LNCAP (cell line): ENCODE data around the gene OPRL1.

Source experiments
- CTCF ChIP-seq: fragments of 450-650 bp; IDR thresholded peaks from 2 replicates; pipeline ENCODE4 v1.5.1; 2017; ENCODE audit warnings: mild to moderate bottlenecking

The OPRL1 gene

DNA sequence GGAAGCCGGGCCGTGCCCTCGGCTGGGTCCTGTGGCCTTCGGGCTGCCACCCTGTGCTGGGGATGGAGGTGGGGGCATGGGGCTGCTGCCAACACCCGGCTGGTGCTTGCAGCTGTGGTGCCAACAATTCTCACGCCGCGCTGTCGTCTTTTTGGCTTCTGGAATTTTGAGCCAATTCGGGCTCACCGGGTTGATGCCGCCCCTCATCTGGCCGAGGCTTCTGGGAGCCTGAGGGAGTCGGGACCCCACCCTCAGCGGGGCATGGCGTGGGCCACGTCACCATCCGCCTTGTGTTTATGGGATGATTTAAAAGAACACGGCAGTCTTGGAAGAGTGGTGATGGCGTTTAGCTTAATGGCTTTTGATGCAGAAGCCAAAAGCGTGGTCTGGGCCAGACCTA, 36.1 kb downstream of the OPRL1 start:
- TF ChIP-seq CTCF: no peak

- no peak for TF ChIP-seq CTCF
Observed at GRCh38 chr20:64116541-64117431, 36.9 kb downstream of the OPRL1 start.

- TF ChIP-seq CTCF: no peak
Observed at GRCh38 chr20:64119301-64119680, 39.4 kb downstream of the OPRL1 start.

- no peak for TF ChIP-seq CTCF
Observed at GRCh38 chr20:64119681-64120341, 39.9 kb downstream of the OPRL1 start.

DNA sequence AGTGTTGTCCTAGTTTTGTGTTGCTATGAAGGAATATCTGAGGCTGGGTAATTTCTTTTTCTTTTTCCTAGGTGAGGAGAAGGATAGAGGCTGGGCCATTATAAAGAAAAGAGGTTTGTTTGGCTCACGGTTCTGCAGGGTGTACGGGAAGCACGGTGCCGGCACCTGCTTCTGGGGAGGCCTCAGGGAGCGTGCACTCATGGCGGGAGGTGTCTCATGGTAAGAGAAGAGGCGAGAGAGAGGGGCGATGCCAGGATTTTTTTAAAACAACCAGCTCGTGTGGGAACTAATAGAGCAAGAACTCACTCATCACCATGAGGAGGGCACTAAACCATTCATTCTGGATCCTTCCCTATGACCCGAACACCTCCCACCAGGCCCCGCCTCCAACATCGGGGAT, 41.7 kb downstream of the OPRL1 start:
- no peak for TF ChIP-seq CTCF

- no peak for TF ChIP-seq CTCF
Observed at GRCh38 chr20:64129146-64129782, 49.4 kb downstream of the OPRL1 start.

- no peak for TF ChIP-seq CTCF
Observed at GRCh38 chr20:64130271-64130670, 50.4 kb downstream of the OPRL1 start.
